GM18517 (cell line): Measurements from ENCODE around the gene CADM3.

Experiments
- ATAC-seq: cut with Tn5 transposase; IDR thresholded peaks from one replicate; pipeline ENCODE4 v1.9.1; 2021; ENCODE audit warnings: mild to moderate bottlenecking, moderate library complexity; ENCODE audit not compliant: unreplicated experiment

CADM3 gene

DNA sequence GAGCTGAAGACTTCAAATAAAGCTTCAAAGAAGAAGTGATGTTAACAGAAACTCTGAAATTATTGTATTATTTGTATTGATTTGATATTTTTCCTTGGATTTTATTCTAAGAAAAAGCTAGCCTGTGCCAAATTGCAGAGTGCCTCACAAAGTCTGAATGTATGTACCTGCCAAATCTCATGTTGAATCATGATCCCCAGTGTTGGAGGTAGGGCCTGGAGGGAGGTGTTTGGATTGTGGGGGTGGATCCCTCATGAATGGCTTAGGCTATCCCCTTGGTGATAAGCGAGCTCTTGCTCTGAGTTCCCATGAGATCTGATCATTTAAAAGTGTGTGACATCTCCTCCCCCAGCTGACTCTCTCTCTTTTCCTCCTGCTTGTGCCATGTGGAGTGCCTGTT lies 76.9 kb downstream of the CADM3 start:
- ATAC-seq = no peak

- ATAC-seq = no peak
Observed at GRCh38 chr1:159250638-159251216, 79.3 kb downstream of the CADM3 start.
